ENCODE data around the gene CAV2.
"Not testable (repeated sequence)": the region's sequence is repeated elsewhere in the genome, so short reads cannot be mapped to it uniquely, and the experiment has no call there.

The CAV2 gene

DNA sequence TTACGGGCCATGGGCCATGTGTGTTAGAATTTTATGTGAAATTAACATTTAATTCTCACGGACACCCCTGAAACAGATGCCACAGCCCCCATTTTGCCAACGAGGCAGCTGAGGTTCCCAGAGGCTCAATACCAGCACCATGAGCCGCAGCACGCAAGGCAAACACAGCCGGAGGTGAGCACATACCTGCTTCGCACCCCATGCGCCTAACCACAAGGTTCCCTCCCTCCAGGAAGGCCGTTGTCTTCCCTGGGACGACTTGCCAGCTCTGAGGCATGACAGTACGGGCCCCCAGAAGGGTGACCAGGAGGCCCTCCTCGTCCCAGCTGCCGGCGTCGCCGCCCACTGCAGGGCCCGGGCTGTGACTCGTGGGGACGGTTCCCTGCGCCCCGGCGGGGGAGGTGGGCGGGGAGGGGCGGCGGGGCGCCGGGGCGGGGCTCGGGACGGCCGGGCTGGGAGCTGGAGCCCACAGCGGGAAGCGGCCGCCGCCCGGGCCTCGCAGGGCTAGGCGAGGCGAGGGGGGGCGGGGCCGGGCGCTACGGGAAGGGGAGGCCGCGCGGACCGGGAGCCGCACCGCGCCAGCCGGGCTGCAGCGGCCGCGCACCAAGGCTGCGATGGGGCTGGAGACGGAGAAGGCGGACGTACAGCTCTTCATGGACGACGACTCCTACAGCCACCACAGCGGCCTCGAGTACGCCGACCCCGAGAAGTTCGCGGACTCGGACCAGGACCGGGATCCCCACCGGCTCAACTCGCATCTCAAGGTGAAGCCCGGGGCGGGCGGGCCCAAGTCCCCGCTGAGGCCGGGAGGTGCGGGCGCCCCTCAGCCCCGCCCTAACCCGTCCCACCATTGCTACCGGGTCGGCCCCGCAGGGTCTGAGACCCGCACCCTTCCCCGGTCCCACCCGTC lies at the start of gene CAV2:
TSS of gene CAV2 (plus strand) at position 571 of the 910 bp plus-strand sequence. CDS start at position 615, 44 bp downstream.
- no peak for DNase-seq

DNA sequence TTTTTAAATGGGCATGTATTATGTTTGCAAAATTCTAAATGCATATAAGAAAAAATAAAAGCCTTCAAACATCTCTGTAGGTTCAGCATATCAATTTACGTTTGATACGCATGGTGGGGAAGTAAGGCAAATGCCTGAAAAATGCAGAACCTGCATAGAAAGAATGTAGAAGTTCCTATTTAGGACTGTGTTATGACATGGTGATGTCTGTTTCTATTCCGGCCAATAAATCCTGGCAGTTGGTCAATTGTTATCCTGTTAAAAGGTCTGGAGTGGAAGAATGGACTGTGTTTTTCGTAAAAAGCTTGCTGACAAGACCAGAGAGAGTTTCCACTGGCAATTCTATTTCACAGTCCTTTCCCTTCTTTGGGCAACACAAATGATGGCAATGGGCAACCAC lies 49.6 kb upstream of the CAV2 start:
- no peak for DNase-seq

DNA sequence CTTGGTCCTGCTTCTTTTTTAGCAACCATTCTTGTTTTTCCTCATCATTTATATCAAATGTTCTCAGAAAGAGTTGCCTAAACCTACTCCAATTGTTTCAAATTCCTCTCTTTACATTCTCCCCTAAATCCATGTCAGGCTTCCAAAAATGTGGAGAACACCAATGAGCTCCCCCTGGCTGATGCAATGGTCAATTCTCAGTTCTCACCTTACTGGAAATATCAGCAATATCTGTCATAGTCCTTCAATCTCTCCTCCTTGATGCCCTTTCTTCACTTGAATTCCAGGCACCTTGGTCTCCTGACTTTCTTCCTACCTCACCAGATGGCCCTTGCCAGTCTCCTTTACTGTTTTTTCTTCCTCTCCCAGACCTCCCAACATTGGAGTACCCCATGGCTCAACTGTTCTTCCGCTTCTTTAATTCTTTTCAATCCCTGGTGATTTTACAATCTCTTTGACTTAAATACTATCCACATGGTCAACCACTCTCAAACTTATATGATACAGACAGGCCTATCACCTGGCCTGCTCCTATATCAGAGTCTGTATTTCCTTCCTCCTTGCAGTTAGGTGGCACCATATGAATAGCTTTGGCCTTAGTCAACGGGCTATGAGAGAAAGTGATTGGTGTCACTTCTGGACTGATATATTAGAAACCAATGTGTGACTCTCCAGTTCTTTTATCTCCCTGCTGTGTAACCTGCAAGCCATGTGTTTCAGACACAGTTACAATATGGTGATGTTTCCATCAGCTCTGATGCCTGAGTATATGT lies 47.4 kb upstream of the CAV2 start:
- no peak for DNase-seq

DNA sequence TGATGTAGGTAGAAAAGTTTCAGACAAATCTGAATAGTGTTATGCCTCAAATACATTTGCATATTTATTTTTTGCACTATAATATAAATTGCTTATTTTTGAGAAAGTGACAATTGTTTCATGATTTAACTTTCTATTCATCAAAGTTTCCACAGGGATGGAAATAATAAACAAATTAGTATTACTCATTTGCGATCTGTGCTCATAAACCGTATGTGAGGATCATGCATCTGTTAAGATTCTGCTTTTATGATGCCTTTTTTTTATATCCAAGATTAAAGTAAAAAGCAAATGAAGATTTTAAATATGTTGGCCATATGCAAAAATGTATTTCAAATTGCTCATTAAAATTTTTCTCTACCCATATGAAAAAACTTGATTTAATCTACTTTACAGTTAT lies 45.2 kb upstream of the CAV2 start:
- no peak for DNase-seq

- DNase-seq = no peak
Observed at GRCh38 chr7:116455009-116455408, 44.5 kb upstream of the CAV2 start.

DNA sequence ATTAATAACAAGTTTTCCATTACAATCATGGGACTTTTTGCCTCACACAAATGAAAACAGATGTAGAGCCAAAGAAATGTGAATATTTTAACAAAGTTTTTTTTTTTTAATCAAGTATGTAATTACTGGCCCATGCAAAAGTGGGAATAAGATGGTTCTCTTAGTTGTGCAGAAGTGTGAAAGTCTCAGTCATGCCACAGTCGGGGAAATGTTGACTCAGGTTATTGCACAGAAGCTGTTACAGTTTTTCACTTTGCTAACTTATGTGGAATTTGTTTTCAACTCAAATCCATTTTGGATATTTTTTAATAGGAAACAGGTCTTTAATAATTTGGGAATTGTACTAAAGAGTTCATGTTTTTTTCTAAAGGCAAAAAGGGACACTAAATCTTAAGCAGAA lies 44.0 kb upstream of the CAV2 start:
- no peak for DNase-seq

DNA sequence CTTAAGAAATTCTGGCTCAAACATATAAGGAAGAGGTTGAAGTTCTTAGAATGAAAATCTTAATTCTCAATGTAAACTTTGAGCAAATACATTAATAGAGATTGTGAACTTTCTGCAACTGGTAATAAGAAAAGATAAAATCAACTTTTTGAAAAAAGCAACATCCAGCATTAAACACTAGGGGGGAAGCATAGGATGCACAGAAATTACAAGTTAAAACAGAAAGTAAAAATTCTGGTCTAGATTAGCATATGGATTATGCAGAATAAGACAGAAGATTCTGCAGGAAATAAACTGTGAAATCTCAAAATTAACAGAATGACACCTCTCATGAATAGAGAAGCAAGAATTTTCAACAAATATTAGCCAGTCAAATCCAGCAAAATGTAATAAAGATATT lies 38.0 kb upstream of the CAV2 start:
- no peak for DNase-seq

GRCh38 chr7:116463956-116464355 lies 35.6 kb upstream of the CAV2 start:
- DNase-seq = no peak

DNA sequence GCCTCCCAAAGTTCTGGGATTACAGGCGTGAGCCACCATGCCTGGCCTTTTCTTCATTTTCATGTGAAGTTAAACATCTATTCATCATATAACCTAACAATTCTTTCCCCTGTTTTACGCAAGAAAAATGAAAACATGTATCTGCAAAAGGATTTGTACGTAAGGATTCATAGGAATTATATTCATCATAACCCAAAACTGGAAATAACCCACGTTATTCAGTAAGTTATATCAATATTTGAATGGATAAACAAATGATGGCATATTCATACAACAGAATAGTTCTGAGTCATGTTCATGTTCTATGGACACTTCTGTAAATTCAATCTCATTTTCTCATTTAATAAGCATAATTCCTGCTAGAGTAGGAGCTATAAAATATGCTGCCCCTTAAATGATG lies 35.2 kb upstream of the CAV2 start:
- DNase-seq = no peak

DNA sequence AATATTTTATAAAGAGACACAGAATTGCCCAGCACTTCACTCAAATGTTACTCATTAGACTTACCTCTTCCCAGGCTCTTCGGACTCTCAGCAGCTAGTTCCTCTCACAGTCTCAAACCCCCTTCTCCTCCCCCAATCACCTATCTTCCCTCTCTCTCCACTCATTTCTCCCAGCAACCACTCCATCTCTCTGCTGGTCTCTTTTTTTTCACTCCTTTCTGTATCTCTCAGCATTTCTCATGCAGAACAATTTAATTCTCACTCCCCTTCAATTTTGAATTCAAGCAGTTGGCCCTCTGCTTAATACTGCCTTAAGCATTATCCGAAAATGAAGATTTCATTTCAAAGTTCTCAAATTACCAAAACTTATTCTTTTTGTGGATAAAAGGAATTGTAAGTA lies 34.4 kb upstream of the CAV2 start:
- DNase-seq = no peak

DNA sequence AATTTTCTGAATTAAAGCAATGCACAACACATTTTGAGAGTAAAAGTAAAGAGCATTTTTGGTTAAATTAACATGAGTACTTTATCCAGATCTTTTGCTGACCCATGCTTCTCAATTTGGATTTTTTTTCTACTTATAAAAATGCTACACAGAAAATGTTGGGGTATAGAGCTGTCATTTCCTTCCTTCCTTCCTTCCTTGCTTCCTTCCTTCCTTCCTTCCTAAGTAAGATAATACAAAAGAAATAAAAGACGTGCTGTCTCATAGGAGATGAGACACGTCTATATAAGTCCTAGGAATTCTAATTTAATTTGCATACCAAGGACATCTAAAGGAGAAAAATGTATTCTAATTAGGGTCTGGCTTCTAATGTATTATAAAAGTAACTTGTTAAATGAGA lies 31.0 kb upstream of the CAV2 start:
- no peak for DNase-seq

DNA sequence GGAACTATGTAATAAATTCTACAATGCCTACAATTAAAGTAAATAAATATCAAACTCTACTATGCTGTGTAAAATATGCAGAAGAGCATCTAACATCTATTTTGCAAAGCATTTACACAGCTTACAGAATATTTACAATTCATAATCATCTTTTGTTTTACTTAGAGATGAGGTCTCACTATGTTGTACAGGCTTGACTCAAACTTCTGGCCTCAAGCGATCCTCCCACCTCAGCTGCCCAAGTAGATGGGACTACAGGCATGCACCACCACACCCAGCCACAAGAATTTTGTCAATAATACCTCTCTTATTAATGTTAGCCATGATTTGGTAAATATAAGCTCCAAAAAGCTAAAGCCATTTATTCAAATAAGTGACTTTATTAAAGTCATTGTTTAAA lies 21.9 kb upstream of the CAV2 start:
- DNase-seq = no peak

DNA sequence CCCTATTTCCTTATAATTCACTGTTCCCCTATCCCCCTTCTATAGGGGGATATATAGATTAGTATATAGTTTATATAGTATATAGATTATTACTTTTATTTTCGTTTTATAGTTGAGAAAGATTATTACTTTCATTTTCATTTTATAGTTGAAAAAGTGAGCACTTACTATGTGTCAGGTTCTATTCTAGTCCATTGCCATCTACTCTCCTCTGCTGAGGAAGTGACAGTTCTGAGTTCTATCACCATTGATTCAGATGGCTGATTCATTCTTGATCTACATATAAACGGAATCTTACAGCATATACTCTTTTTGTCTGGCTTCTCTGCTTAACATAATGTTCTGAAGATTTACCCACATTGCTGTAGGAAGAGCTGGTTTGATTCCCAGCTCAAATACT lies 20.7 kb upstream of the CAV2 start:
- no peak for DNase-seq

DNA sequence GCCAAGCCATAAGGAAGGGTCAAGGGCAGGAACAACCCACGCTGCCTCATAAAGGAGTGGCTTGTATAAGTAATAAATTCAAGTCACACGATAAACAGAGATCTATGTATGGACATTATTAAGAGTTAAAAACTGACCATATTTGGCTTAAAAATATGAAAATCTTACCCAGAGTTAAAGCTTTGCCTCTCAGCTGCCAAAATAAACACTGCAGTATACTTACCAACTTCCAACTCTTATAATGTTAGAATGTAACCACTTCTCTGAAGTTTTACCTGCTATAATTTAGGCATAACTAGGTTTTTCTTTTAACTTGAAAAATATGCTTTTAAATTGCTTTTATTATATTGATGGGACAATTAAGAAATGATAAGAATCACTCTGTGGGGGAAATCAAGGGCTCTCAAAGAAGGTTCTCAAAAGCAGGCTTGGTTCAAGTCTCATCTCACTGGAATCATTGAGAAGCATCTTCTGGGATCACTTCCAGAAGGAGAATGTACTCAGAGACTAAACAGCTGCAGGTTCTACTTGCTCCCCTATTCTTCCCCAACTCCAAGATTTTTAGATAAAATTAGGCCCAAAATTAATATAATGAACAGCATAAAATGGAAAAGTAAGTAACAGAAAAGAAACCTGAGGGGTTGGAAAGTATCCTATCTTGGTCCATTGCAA lies 16.1 kb upstream of the CAV2 start:
- DNase-seq = no peak

GRCh38 chr7:116484389-116484788 lies 15.1 kb upstream of the CAV2 start:
- not testable (repeated sequence) for DNase-seq

GRCh38 chr7:116487907-116488521 lies 11.5 kb upstream of the CAV2 start:
- DNase-seq = no peak

GRCh38 chr7:116490351-116490750 lies 9.2 kb upstream of the CAV2 start:
- no peak for DNase-seq

- DNase-seq = no peak
Observed at GRCh38 chr7:116491887-116492653, 7.5 kb upstream of the CAV2 start.

- DNase-seq = no peak
Observed at GRCh38 chr7:116492654-116493109, 6.9 kb upstream of the CAV2 start.

- no peak for DNase-seq
Observed at GRCh38 chr7:116493449-116493848, 6.1 kb upstream of the CAV2 start.

DNA sequence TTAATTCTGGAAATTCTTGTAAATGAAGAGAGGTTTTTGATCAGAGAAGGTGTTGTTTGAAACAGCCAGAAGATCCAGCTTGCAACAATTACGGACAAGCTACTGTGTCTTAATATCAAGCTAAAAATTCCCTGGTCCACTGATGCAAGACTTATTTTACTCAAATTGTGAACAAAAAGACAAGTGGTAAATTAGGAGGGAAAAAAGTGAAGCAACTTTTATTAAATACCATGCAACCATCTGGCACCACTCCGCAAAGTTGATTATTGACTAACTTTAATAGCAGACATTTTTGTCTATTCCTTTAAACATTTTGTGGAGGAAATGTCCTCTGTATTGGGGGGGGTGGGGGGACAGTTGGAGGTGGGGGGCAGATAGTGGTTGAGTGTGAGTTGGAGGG lies 5.1 kb upstream of the CAV2 start:
- DNase-seq = no peak

DNA sequence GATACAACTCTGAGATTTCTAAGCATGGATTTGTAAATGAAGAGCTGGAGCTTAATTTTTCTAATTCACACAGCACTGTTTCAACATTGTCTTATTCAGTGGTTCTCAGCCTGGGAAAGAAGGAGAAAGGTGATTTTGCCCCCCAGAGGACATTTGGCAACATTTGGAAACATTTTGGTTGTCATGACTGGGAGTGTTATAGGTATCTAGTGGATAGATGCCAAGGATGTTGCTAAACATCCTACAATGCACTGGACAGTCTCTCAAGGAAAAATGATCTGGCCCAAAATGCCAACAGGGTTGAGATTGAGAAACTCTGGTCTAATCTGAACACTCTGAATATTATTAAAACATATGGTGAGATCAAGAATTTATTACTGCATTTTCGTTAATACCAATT lies 3.8 kb upstream of the CAV2 start:
- no peak for DNase-seq
